Colonic mucosa (tissue), 4 donors: Measurements from ENCODE around the gene PRKCE. TPM values are rescaled to one million over a fixed set of nuclear protein-coding genes. Genes with fewer than 3 reads are reported as not detected.

Experiments
- DNase-seq: peaks from one replicate; pipeline ENCODE4 v3.0.0-alpha.2; 2020
- H3K27ac ChIP-seq: fragments of 200-600 bp; one replicate; pipeline ENCODE4 v1.8.0; 2021
- H3K27me3 ChIP-seq: fragments of 200-600 bp; one replicate; pipeline ENCODE4 v1.8.0; 2021
- H3K36me3 ChIP-seq: fragments of 200-600 bp; one replicate; pipeline ENCODE4 v1.8.0; 2021
- H3K4me1 ChIP-seq: fragments of 200-600 bp; one replicate; pipeline ENCODE4 v1.8.0; 2021; ENCODE audit warnings: mild to moderate bottlenecking
- H3K4me3 ChIP-seq: fragments of 200-600 bp; one replicate; pipeline ENCODE4 v1.8.0; 2021
- H3K9ac ChIP-seq, 2 donors: one replicate each; pipeline ENCODE4 v1.7.0; 2013; ENCODE audit warnings: control low read depth in 2 of 2, low read depth in 2 of 2, low read length in 2 of 2
- H3K9me3 ChIP-seq: fragments of 200-600 bp; one replicate; pipeline ENCODE4 v1.8.0; 2021
- intact Hi-C: fragments of 100-400 bp; cut with DNase I; formaldehyde crosslinking; loops from one replicate; pipeline ENCODE4 v1.14.1; 2022
- total RNA-seq, 2 donors: library from RNA; stranded (reverse); fragmentation: NEBNext Ultra II Directional in 1 of 2; extraction: Animal tissue kit (Norgen Biotek cat#: 25700) in 1 of 2; gene quantifications; one replicate each; pipeline ENCODE4 v1.2.1, GENCODE V29; 2021
- TF ChIP-seq, protein P1 (sequence below): fragments of 200-600 bp; IDR thresholded peaks from one replicate; pipeline ENCODE4 v1.8.0; 2022; ENCODE audit warnings: antibody characterized with exemption, mild to moderate bottlenecking
- donor health status: healthy.
- donor health status: DM: no; HTN: no; CAD: no.
- donor health status: DM: no; HTN: no; CAD: no.

Gene PRKCE
- total RNA-seq, 2 donors from 2014 or later, result 17.5 to 25.8 TPM

DNA sequence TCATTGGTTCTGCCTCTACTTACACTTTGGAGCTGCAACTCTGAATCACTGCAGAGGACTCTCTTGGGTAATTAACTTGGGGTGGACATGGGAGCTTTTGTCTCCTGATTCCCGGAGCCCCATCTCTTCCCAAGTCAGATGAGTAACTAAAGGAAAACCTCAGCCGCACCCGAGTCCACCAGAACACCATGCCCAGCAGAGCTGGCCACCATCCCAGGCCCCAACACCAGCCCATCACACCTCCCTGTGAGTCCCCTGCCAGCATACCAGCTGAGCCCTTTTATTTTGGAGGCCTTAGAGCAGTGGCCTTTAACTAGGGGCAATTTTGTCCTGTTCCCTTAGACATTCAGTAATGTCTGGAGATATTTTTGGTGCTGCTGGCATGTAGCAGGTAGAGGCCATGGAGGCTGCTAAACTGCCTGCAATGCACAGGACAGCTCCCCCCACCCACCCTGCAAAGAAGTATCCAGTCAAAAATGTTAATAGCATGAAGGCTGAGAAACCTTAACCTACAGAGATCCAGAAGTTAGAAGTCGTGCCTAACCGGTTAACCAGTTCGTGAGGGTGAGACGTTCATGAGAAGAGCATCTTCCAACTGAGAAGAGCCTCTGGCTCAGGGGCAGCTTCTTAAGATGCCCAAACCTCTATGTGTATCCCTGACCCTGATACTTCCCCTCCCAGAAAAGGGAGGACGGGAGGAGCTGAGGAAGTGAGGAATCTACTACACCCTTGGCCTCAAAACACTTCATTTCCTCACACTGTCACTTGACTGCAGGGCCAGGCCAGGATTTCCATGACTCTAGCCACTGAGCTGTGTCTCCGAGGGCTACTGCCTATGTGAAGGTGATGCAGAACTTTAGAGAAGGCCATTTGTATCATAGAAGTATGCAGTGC, 505.8 kb downstream of the PRKCE start:
- H3K9ac ChIP-seq, result no peak overlapping the region
- H3K27ac ChIP-seq, result no peak overlapping the region
- H3K9me3 ChIP-seq, result no peaks in the 10 kb centered on the region
- no peaks in the 10 kb centered on the region for H3K36me3 ChIP-seq
- intact Hi-C loops, result no loop called here
- no peak overlapping the region for H3K4me3 ChIP-seq
- TF ChIP-seq, protein P1, sequence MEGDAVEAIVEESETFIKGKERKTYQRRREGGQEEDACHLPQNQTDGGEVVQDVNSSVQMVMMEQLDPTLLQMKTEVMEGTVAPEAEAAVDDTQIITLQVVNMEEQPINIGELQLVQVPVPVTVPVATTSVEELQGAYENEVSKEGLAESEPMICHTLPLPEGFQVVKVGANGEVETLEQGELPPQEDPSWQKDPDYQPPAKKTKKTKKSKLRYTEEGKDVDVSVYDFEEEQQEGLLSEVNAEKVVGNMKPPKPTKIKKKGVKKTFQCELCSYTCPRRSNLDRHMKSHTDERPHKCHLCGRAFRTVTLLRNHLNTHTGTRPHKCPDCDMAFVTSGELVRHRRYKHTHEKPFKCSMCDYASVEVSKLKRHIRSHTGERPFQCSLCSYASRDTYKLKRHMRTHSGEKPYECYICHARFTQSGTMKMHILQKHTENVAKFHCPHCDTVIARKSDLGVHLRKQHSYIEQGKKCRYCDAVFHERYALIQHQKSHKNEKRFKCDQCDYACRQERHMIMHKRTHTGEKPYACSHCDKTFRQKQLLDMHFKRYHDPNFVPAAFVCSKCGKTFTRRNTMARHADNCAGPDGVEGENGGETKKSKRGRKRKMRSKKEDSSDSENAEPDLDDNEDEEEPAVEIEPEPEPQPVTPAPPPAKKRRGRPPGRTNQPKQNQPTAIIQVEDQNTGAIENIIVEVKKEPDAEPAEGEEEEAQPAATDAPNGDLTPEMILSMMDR, result no peak
- no peaks in the 10 kb centered on the region for H3K4me1 ChIP-seq
- no peaks in the 10 kb centered on the region for H3K27me3 ChIP-seq
- no peak for DNase-seq

DNA sequence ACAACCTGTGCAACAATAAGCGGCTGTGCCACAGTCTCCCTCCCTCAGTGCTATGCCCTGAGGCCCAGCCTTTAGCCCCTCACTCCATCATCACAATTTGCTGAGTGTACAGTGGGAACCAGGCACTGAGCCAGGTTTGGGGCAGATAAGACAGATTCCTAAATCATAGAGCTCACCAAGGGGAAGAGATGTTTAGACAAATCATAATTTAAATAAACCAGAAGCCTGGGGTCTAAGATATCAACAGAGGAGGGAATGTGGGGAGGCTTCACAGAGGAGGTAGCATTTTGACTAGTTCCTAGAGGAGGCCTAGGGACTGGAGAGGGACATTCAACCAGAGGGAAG, 506.5 kb downstream of the PRKCE start:
- Histone ChIP-seq H3K4me1 (no peaks in the 10 kb centered on the region), H3K4me3 (no peak overlapping the region), H3K36me3 (no peaks in the 10 kb centered on the region), H3K27me3 (no peaks in the 10 kb centered on the region), H3K27ac (no peak overlapping the region), H3K9me3 (no peaks in the 10 kb centered on the region), H3K9ac (no peak overlapping the region)
- DNase-seq, result no peak
- TF ChIP-seq, protein P1, result no peak
- intact Hi-C loops, result no loop called here

DNA sequence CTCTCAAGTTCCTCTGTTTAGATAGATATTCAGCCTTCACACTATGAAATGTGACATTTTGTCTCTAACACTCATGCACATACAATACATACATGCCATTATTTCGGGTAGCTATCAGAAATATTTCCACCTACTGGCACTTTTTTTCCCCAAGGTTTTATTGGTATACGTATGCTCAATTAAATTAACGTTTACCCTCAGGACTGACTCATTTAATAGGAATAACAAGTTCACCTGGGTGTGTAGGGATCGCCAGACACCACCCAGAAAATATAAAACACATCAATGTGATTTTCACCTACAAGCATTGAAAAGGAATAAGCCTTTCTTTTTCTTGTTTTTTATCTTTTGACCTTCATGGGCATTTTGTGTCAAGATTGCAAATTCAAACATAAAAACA, 507.2 kb downstream of the PRKCE start:
- Histone ChIP-seq H3K4me1 (no peaks in the 10 kb centered on the region), H3K27me3 (no peaks in the 10 kb centered on the region), H3K9ac (no peak overlapping the region), H3K4me3 (no peak overlapping the region), H3K27ac (no peak overlapping the region), H3K9me3 (no peaks in the 10 kb centered on the region), H3K36me3 (no peaks in the 10 kb centered on the region)
- intact Hi-C loops, result no loop called here
- TF ChIP-seq, protein P1, result no peak
- no peak for DNase-seq

DNA sequence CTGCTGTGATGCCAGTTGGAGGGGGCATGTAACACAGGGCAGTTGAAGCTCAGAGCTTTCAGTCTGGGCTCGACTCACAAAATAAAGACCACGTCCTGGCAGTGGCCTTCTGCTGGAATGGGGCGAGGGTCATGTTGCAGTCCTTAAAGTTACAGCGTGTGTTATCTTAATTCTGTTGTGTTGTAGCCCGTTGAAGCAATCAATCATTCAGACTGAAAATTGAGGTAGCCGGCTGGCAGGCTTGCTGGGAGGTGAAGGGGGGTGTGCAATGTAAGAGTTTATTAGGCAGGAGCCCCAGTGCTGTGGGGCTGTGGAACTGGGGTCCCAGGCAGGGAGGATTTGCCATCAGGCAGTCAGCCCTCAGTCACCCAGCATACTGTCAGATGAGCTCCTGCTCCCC, 508.9 kb downstream of the PRKCE start:
- Histone ChIP-seq H3K4me1 (no peaks in the 10 kb centered on the region), H3K27ac (no peak overlapping the region), H3K27me3 (no peaks in the 10 kb centered on the region), H3K9me3 (no peaks in the 10 kb centered on the region), H3K9ac (no peak overlapping the region), H3K36me3 (no peaks in the 10 kb centered on the region), H3K4me3 (no peak overlapping the region)
- no peak for DNase-seq
- intact Hi-C loops, result no loop called here
- TF ChIP-seq, protein P1, result no peak

- no peak for DNase-seq
- Histone ChIP-seq H3K9ac (no peak overlapping the region), H3K27ac (no peak overlapping the region)
Observed at GRCh38 chr2:46161315-46161714, 509.8 kb downstream of the PRKCE start.

More at GRCh38 chr2:46161315-46161714, 509.8 kb downstream of the PRKCE start:
- TF ChIP-seq, protein P1, result no peak
- Histone ChIP-seq H3K27me3 (no peaks in the 10 kb centered on the region), H3K4me1 (no peaks in the 10 kb centered on the region), H3K36me3 (no peaks in the 10 kb centered on the region), H3K9me3 (no peaks in the 10 kb centered on the region), H3K4me3 (no peak overlapping the region)
- intact Hi-C loops, result no loop called here
